ENCODE data around the gene SIN3A. TPM values are rescaled to one million over a fixed set of nuclear protein-coding genes. Genes with fewer than 3 reads are reported as not detected.

Gene SIN3A
- total and polyA plus RNA-seq, 2 donors from 2014 or later = 9.2 to 74.3 TPM

- intact Hi-C loops (cut with DNase I) = no loop called here
- no peak overlapping the region for H3K27ac ChIP-seq (ENCODE audit: low read depth in 2 of 2, low read length in 2 of 2)
- DNase-seq = peak in 1 of 5 donors; percentile 64
- no peak for TF ChIP-seq CTCF (IDR thresholded peaks at IDR 0.05; ENCODE audit: borderline replicate concordance, extremely low read depth, insufficient read depth)
- H3K9ac ChIP-seq (ENCODE audit: low read length in 3 of 3) = no peak overlapping the region
- no peaks in the 10 kb centered on the region for H3K9me3 ChIP-seq (ENCODE audit: control insufficient read depth in 2 of 3, insufficient read depth in 1 of 3, low read length in 3 of 3)
- H3K4me3 ChIP-seq (ENCODE audit: low read length in 3 of 3) = no peak overlapping the region
- H3K36me3 ChIP-seq (ENCODE audit: control insufficient read depth in 2 of 3, insufficient read depth in 3 of 3, low read length in 3 of 3) = peaks cover 0 to 10% (median 0%) of the 10 kb centered on the region in 3 donors
- FAIRE-seq = no peak
- no peaks in the 10 kb centered on the region for H3K27me3 ChIP-seq (ENCODE audit: control insufficient read depth, insufficient read depth, low read length)
- H3K4me1 ChIP-seq (ENCODE audit: control insufficient read depth in 2 of 3, insufficient read depth in 2 of 3, low read depth in 1 of 3, low read length in 3 of 3) = peaks cover 0 to 8% (median 0%) of the 10 kb centered on the region in 3 donors
Observed at GRCh38 chr15:75353604-75354003, 97.9 kb downstream of the SIN3A start.

- FAIRE-seq (no peak), DNase-seq (peak in 1 of 5 donors; percentile 61)
- Histone ChIP-seq H3K27ac (ENCODE audit: low read depth in 2 of 2, low read length in 2 of 2) (no peak overlapping the region), H3K27me3 (ENCODE audit: control insufficient read depth, insufficient read depth, low read length) (no peaks in the 10 kb centered on the region), H3K9me3 (ENCODE audit: control insufficient read depth in 2 of 3, insufficient read depth in 1 of 3, low read length in 3 of 3) (no peaks in the 10 kb centered on the region), H3K4me1 (ENCODE audit: control insufficient read depth in 2 of 3, insufficient read depth in 2 of 3, low read depth in 1 of 3, low read length in 3 of 3) (peaks cover 0 to 10% (median 0%) of the 10 kb centered on the region in 3 donors), H3K9ac (ENCODE audit: low read length in 3 of 3) (no peak overlapping the region), H3K4me3 (ENCODE audit: low read length in 3 of 3) (no peak overlapping the region), H3K36me3 (ENCODE audit: control insufficient read depth in 2 of 3, insufficient read depth in 3 of 3, low read length in 3 of 3) (peaks cover 0 to 6% (median 0%) of the 10 kb centered on the region in 3 donors)
- intact Hi-C loops (cut with DNase I) = no loop called here
- no peak for TF ChIP-seq CTCF (IDR thresholded peaks at IDR 0.05; ENCODE audit: borderline replicate concordance, extremely low read depth, insufficient read depth)
Observed at GRCh38 chr15:75352186-75353080, 99.1 kb downstream of the SIN3A start.

- no peaks in the 10 kb centered on the region for H3K27me3 ChIP-seq (ENCODE audit: control insufficient read depth, insufficient read depth, low read length)
- no peak overlapping the region for H3K27ac ChIP-seq (ENCODE audit: low read depth in 2 of 2, low read length in 2 of 2)
- no peak overlapping the region for H3K4me3 ChIP-seq (ENCODE audit: low read length in 3 of 3)
- no peak for FAIRE-seq
- no peak for TF ChIP-seq CTCF (IDR thresholded peaks at IDR 0.05; ENCODE audit: borderline replicate concordance, extremely low read depth, insufficient read depth)
- no peak overlapping the region for H3K9ac ChIP-seq (ENCODE audit: low read length in 3 of 3)
- no peaks in the 10 kb centered on the region for H3K9me3 ChIP-seq (ENCODE audit: control insufficient read depth in 2 of 3, insufficient read depth in 1 of 3, low read length in 3 of 3)
- H3K36me3 ChIP-seq (ENCODE audit: control insufficient read depth in 2 of 3, insufficient read depth in 3 of 3, low read length in 3 of 3) = no peaks in the 10 kb centered on the region
- DNase-seq = no peak
- peaks cover 0 to 14% (median 0%) of the 10 kb centered on the region in 3 donors for H3K4me1 ChIP-seq (ENCODE audit: control insufficient read depth in 2 of 3, insufficient read depth in 2 of 3, low read depth in 1 of 3, low read length in 3 of 3)
- intact Hi-C loops (cut with DNase I) = no loop called here
Observed at GRCh38 chr15:75350601-75351361, 100.7 kb downstream of the SIN3A start.
